OCI-LY7 (cell line): ENCODE results near the gene PNMA6E.

ENCODE experiments used
- EZH2phosphoT487 ChIP-seq: fragments of 200-600 bp; sonication (generic); IDR thresholded peaks from 2 replicates; pipeline ENCODE4 v1.6.1; 2018; ENCODE audit warnings: low read depth, borderline replicate concordance, mild to moderate bottlenecking, mixed run types, antibody characterized with exemption, low read length, moderate library complexity, mixed read lengths
- TF ChIP-seq, protein P1 (sequence below): fragments of 200-600 bp; sonication (generic); conservative IDR thresholded peaks from 2 replicates; pipeline ENCODE4 v1.5.1; 2014; ENCODE audit warnings: mild to moderate bottlenecking, antibody characterized with exemption, low read length, moderate library complexity, mixed read lengths

DNA sequence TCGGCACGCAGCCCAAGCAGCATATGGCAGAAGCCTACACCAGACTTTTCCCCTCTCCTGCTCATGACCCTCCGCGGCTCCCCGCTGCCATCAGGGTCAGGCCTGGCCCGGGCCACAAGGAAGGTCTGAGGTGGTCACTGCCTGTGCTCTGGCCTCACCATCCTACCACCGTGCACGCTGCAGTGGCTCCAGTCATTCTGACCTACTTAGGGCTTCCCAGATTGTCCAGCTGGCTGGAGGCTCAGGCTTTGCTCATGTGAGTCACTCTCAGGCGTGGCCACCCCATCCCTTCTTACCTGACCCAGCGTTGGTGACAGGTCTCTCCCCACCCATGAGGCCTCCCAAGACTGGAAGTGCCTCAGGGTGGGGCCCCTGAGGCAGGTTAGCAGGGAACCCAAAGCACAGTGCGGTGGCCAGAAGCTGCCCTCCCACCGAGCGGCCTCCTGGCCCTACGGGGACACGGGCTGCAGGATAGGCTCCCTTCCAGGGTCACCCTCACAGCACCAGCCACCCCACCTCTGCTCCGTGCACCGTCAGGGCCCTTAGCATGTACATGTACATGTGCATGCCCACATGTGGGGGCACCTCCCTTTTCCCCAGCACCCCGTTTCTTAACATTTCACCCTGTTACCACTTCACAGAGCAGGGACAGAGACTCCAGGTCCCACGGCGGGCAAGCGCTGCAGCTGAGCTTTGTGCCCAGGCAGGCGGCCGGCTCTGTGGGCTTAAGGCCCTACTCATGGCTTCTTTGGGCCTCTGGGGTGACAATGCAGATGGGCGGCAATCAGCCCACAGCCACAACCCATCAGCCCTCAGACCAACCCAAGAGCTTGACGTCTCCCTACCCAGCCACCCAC, 42.6 kb upstream of the PNMA6E start:
- TF ChIP-seq, protein P1, sequence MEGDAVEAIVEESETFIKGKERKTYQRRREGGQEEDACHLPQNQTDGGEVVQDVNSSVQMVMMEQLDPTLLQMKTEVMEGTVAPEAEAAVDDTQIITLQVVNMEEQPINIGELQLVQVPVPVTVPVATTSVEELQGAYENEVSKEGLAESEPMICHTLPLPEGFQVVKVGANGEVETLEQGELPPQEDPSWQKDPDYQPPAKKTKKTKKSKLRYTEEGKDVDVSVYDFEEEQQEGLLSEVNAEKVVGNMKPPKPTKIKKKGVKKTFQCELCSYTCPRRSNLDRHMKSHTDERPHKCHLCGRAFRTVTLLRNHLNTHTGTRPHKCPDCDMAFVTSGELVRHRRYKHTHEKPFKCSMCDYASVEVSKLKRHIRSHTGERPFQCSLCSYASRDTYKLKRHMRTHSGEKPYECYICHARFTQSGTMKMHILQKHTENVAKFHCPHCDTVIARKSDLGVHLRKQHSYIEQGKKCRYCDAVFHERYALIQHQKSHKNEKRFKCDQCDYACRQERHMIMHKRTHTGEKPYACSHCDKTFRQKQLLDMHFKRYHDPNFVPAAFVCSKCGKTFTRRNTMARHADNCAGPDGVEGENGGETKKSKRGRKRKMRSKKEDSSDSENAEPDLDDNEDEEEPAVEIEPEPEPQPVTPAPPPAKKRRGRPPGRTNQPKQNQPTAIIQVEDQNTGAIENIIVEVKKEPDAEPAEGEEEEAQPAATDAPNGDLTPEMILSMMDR = no peak
- TF ChIP-seq EZH2phosphoT487 = no peak
